Measurements from ENCODE around the gene RBM5. TPM values are rescaled to one million over a fixed set of nuclear protein-coding genes. Genes with fewer than 3 reads are reported as not detected.

RBM5 gene
- total RNA-seq, 4 donors from 2014 or later, result 78.0 to 161 (median 95.8) TPM

DNA sequence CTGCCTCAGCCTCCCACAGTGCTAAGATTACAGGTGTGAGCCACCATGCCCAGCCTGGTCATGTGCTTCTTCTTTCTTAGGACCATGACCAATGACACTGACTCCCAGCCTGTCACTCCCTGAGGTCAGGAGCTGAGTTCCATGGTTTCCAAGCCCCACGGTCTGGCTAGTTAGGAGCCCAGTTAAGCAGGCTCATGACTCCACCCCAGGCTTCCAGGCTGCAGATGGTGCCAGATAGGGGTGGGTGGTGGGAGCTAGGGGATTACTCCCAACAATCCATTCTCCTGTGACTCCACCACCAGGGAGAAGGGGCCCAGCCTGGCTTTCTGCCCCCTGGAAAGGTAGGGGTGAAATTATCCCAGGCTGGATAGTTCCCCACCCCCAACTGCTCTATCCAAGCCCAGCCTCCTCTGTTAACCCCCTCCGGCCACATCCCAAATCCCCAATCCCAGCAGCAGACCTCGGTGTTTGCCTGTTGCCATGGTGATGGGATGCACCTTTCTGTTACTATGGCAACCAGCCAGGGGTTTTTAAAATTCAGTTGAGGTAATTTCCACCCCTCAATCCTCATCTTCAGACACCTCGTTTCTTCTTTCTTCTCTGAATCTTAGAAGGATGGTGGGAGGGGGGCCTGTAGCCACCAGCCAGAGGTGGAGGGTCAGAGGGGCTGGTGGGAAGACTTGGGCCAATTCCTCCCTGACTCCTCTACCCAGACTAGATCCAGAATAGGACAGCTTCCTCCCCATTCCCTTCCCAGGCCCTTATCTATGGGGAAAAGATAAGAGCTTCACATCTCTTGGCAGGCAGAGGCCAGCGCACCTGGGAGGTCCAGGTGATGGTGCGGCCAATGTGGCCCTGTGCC is 43.9 kb downstream of the RBM5 start:
- H3K4me1 ChIP-seq, result no peaks in the 10 kb centered on the region
- 75% methylated on average over 6 of the region's 6 CpGs for WGBS
- H3K9me3 ChIP-seq, result no peaks in the 10 kb centered on the region
- no peak overlapping the region for H3K4me3 ChIP-seq
- H3K27ac ChIP-seq (replicated peaks in 1 of 4), result no peak overlapping the region
- intact Hi-C loops (cut with DNase I), result no loop called here
- no peaks in the 10 kb centered on the region for H3K36me3 ChIP-seq
- peaks cover 0 to 6% (median 0%) of the 10 kb centered on the region in 4 donors for H3K27me3 ChIP-seq
- TF ChIP-seq POLR2AphosphoS5 (IDR thresholded peaks at IDR 0.05) (no peak), POLR2A (IDR thresholded peaks at IDR 0.05; ENCODE audit: low read depth) (no peak), EP300 (IDR thresholded peaks at IDR 0.05) (no peak)
- TF ChIP-seq, protein P1, sequence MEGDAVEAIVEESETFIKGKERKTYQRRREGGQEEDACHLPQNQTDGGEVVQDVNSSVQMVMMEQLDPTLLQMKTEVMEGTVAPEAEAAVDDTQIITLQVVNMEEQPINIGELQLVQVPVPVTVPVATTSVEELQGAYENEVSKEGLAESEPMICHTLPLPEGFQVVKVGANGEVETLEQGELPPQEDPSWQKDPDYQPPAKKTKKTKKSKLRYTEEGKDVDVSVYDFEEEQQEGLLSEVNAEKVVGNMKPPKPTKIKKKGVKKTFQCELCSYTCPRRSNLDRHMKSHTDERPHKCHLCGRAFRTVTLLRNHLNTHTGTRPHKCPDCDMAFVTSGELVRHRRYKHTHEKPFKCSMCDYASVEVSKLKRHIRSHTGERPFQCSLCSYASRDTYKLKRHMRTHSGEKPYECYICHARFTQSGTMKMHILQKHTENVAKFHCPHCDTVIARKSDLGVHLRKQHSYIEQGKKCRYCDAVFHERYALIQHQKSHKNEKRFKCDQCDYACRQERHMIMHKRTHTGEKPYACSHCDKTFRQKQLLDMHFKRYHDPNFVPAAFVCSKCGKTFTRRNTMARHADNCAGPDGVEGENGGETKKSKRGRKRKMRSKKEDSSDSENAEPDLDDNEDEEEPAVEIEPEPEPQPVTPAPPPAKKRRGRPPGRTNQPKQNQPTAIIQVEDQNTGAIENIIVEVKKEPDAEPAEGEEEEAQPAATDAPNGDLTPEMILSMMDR (IDR thresholded peaks at IDR 0.05), result no peak
- no peak for DNase-seq (ENCODE audit: extremely low spot score)

DNA sequence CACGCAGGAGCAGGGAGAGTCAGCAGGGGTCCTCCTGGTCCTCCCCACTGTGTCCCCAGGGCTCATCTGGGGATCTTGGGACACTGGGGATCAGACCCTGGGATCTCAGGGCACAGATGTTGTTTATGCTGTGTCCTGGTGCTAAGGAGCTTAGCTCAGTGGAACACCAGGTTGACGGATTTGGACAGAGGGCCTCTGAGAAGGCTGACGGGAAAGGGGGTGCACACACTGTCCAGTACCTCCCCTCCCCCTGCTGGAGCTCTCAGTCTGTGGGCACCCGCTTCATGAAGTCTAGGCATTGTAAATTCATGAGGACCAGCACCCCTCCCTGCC is 44.5 kb downstream of the RBM5 start:
- TF ChIP-seq EP300 (IDR thresholded peaks at IDR 0.05) (no peak), POLR2A (IDR thresholded peaks at IDR 0.05; ENCODE audit: low read depth) (no peak), POLR2AphosphoS5 (IDR thresholded peaks at IDR 0.05) (no peak)
- TF ChIP-seq, protein P1 (IDR thresholded peaks at IDR 0.05), result no peak
- intact Hi-C loops (cut with DNase I), result no loop called here
- Histone ChIP-seq H3K27ac (replicated peaks in 1 of 4) (no peak overlapping the region), H3K27me3 (peaks cover 0 to 6% (median 0%) of the 10 kb centered on the region in 4 donors), H3K4me3 (no peak overlapping the region), H3K9me3 (no peaks in the 10 kb centered on the region), H3K36me3 (no peaks in the 10 kb centered on the region), H3K4me1 (peaks cover 1 to 3% (median 2%) of the 10 kb centered on the region in 4 donors)
- 67% methylated on average over 1 of the region's 4 CpGs for WGBS
- DNase-seq (ENCODE audit: extremely low spot score), result no peak

GRCh38 chr3:50134367-50134766 is 45.6 kb downstream of the RBM5 start:
- no peak for DNase-seq (ENCODE audit: extremely low spot score)
- 42% methylated on average over 2 of the region's 2 CpGs for WGBS
- Histone ChIP-seq H3K4me1 (peaks cover 5 to 14% (median 12%) of the 10 kb centered on the region in 4 donors), H3K27ac (replicated peaks in 1 of 4) (no peak overlapping the region), H3K9me3 (no peaks in the 10 kb centered on the region), H3K27me3 (peaks cover 0 to 6% (median 0%) of the 10 kb centered on the region in 4 donors), H3K4me3 (no peak overlapping the region), H3K36me3 (no peaks in the 10 kb centered on the region)
- no peak for TF ChIP-seq POLR2A (IDR thresholded peaks at IDR 0.05; ENCODE audit: low read depth)
- no peak for TF ChIP-seq POLR2AphosphoS5 (IDR thresholded peaks at IDR 0.05)
- TF ChIP-seq, protein P1 (IDR thresholded peaks at IDR 0.05), result no peak
- no peak for TF ChIP-seq EP300 (IDR thresholded peaks at IDR 0.05)
- intact Hi-C loops (cut with DNase I), result no loop called here

- no peak for TF ChIP-seq EP300 (IDR thresholded peaks at IDR 0.05)
- no peak for TF ChIP-seq POLR2A (IDR thresholded peaks at IDR 0.05; ENCODE audit: low read depth)
- no peak for TF ChIP-seq POLR2AphosphoS5 (IDR thresholded peaks at IDR 0.05)
- TF ChIP-seq, protein P1 (IDR thresholded peaks at IDR 0.05), result no peak
- 97% methylated on average over 5 of the region's 5 CpGs for WGBS
Observed at GRCh38 chr3:50135964-50136363, 47.2 kb downstream of the RBM5 start.

More at GRCh38 chr3:50135964-50136363, 47.2 kb downstream of the RBM5 start:
- intact Hi-C loops (cut with DNase I), result no loop called here
- H3K36me3 ChIP-seq, result no peaks in the 10 kb centered on the region
- no peak for DNase-seq (ENCODE audit: extremely low spot score)
- H3K4me1 ChIP-seq, result peaks cover 5 to 16% (median 12%) of the 10 kb centered on the region in 4 donors
- H3K9me3 ChIP-seq, result no peaks in the 10 kb centered on the region
- H3K27ac ChIP-seq (replicated peaks in 1 of 4), result no peak overlapping the region
- H3K4me3 ChIP-seq, result no peak overlapping the region
- peaks cover 0 to 6% (median 0%) of the 10 kb centered on the region in 4 donors for H3K27me3 ChIP-seq

Data from esophagus muscularis mucosa (tissue), 4 donors.